Caco-2 (cell line): Measurements from ENCODE around the gene PVRIG. TPM values are rescaled to one million over a fixed set of nuclear protein-coding genes. Genes with fewer than 3 reads are reported as not detected.

Experiments
- BruUV-seq: library from RNA; stranded (reverse); fragments of 400-500 nt; replicated peaks from 2 replicates; lab custom pipeline; 2021; lab: Mats Ljungman, UMichigan
- CTCF ChIA-PET: fragments of 300-600 bp; sonication (Branson Sonifier 250); formaldehyde crosslinking; loops from one replicate; lab custom pipeline; 2022; ENCODE audit warnings: antibody characterized with exemption; lab: Charles Lee
- POLR2A ChIA-PET: fragments of 300-600 bp; sonication (Branson Sonifier 250); formaldehyde crosslinking; loops from one replicate; lab custom pipeline; 2022; ENCODE audit warnings: antibody characterized with exemption; lab: Charles Lee
- DNase-seq, 2 experiments: peaks; one replicate each; pipeline versions ENCODE4 v3.0.0 to v3.0.0-alpha.2; 2020 to 2022
- H3K27me3 ChIP-seq: replicated peaks from 2 replicates; pipeline ENCODE4 v1.6.0; 2011; ENCODE audit warnings: low read length; ENCODE audit not compliant: control insufficient read depth, insufficient read depth
- H3K36me3 ChIP-seq: 2 replicates; pipeline ENCODE4 v1.5.1; 2011; ENCODE audit warnings: low read length; ENCODE audit not compliant: control insufficient read depth, insufficient read depth
- H3K4me1 ChIP-seq: fragments of 250-450 bp; sonication (Bioruptor Pico); 2 replicates; pipeline ENCODE4 v1.5.1; 2020; ENCODE audit warnings: mild to moderate bottlenecking
- H3K4me3 ChIP-seq: 2 replicates; pipeline ENCODE4 v1.5.1; 2011; ENCODE audit warnings: low read depth, mild to moderate bottlenecking, control low read depth, low read length
- H3K9me3 ChIP-seq: fragments of 250-450 bp; sonication (Bioruptor Pico); 2 replicates; pipeline ENCODE4 v1.5.1; 2020; ENCODE audit warnings: mild to moderate bottlenecking, moderate library complexity
- H3K27ac Mint-ChIP-seq: one replicate; pipeline ENCODE4 v1.8.0; 2022; ENCODE audit warnings: mixed read lengths; ENCODE audit not compliant: unreplicated experiment
- H3K27me3 Mint-ChIP-seq: one replicate; pipeline ENCODE4 v1.8.0; 2022; ENCODE audit warnings: mixed read lengths; ENCODE audit not compliant: insufficient read depth, unreplicated experiment
- H3K36me3 Mint-ChIP-seq: one replicate; pipeline ENCODE4 v1.8.0; 2022; ENCODE audit warnings: mild to moderate bottlenecking, mixed read lengths; ENCODE audit not compliant: insufficient read depth, unreplicated experiment
- H3K4me1 Mint-ChIP-seq: one replicate; pipeline ENCODE4 v1.8.0; 2022; ENCODE audit warnings: low read depth, mixed read lengths; ENCODE audit not compliant: unreplicated experiment
- H3K4me3 Mint-ChIP-seq: one replicate; pipeline ENCODE4 v1.8.0; 2022; ENCODE audit warnings: mild to moderate bottlenecking, moderate library complexity, mixed read lengths; ENCODE audit not compliant: unreplicated experiment
- H3K9me3 Mint-ChIP-seq: one replicate; pipeline ENCODE4 v1.8.0; 2022; ENCODE audit warnings: mixed read lengths; ENCODE audit not compliant: unreplicated experiment
- intact Hi-C: fragments of 100-400 bp; cut with micrococcal nuclease; formaldehyde crosslinking; loops from one replicate; pipeline ENCODE4 v1.10.0; 2022; ENCODE audit not compliant: unreplicated experiment
- total RNA-seq: library from RNA; stranded (reverse); gene quantifications from 2 replicates; pipeline ENCODE4 v1.2.3, GENCODE V29; 2022
- TF ChIP-seq, protein P1 (sequence below), 2 experiments: fragments of 200-600 bp in 1 of 2; IDR thresholded peaks; 1 replicate in 1 of 2; 2 replicates in 1 of 2; pipeline versions ENCODE4 v1.5.1 to v1.8.0; 2011 to 2022; ENCODE audit warnings: antibody characterized with exemption in 1 of 2, control low read depth in 1 of 2, inconsistent platforms in 1 of 2, low read depth in 1 of 2, low read length in 1 of 2, mild to moderate bottlenecking in 1 of 2, moderate library complexity in 1 of 2; ENCODE audit not compliant: insufficient read depth in 1 of 2, severe bottlenecking in 1 of 2, unreplicated experiment in 1 of 2

PVRIG gene
- total RNA-seq, 1 experiment from 2014 or later, result not detected

DNA sequence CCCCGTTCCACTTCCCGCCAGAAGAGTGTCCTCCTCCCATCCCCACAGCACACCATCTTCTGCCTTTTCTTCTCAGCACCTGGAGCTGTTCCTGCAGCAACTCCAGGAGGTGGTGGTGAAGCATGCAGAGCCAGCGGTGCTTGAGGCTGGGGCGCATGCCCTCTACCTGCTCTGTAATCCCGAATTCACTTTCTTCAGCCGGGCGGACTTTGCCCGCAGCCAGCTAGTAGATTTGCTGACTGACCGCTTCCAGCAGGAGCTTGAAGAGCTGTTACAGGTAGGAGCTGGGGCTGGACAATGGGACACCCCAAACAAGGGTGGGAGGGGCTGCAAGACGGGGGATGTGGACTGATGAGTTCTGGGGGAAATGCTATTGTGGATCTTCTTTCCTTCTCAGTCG is 19.1 kb upstream of the PVRIG start:
- Histone ChIP-seq H3K27me3 (no peaks in the 10 kb centered on the region), H3K4me1 (peaks cover 15% of the 10 kb centered on the region), H3K36me3 (no peaks in the 10 kb centered on the region), H3K4me3 (no peak overlapping the region), H3K9me3 (no peaks in the 10 kb centered on the region)
- POLR2A ChIA-PET, result no interaction called here
- Mint-ChIP-seq H3K27ac (peak overlapping the region; percentile 1), H3K9me3 (no peaks in the 10 kb centered on the region), H3K27me3 (no peaks in the 10 kb centered on the region), H3K4me1 (peaks cover 18% of the 10 kb centered on the region), H3K36me3 (no peaks in the 10 kb centered on the region), H3K4me3 (peak overlapping the region; percentile 18)
- intact Hi-C loops, result loop anchor here (1.0 kb wide), 2 partner anchors 10 to 17 kb away; no protein-coding TSS in a partner anchor
- BruUV-seq, result no TSS peak
- peak; percentile 59 to 61 for DNase-seq
- CTCF ChIA-PET, result interaction anchor here (0.5 to 2.0 kb wide), 4 partner anchors 10 to 359 kb away, joined by 4 to 8 read pairs (median 6); no protein-coding TSS in a partner anchor
- TF ChIP-seq, protein P1, sequence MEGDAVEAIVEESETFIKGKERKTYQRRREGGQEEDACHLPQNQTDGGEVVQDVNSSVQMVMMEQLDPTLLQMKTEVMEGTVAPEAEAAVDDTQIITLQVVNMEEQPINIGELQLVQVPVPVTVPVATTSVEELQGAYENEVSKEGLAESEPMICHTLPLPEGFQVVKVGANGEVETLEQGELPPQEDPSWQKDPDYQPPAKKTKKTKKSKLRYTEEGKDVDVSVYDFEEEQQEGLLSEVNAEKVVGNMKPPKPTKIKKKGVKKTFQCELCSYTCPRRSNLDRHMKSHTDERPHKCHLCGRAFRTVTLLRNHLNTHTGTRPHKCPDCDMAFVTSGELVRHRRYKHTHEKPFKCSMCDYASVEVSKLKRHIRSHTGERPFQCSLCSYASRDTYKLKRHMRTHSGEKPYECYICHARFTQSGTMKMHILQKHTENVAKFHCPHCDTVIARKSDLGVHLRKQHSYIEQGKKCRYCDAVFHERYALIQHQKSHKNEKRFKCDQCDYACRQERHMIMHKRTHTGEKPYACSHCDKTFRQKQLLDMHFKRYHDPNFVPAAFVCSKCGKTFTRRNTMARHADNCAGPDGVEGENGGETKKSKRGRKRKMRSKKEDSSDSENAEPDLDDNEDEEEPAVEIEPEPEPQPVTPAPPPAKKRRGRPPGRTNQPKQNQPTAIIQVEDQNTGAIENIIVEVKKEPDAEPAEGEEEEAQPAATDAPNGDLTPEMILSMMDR (IDR thresholded peaks at IDR 0.05; ENCODE audit: insufficient read depth in 1 of 2, low read depth in 1 of 2, low read length in 1 of 2, severe bottlenecking in 1 of 2, unreplicated experiment in 1 of 2), result peak in 1 of 2 experiments; percentile 4

DNA sequence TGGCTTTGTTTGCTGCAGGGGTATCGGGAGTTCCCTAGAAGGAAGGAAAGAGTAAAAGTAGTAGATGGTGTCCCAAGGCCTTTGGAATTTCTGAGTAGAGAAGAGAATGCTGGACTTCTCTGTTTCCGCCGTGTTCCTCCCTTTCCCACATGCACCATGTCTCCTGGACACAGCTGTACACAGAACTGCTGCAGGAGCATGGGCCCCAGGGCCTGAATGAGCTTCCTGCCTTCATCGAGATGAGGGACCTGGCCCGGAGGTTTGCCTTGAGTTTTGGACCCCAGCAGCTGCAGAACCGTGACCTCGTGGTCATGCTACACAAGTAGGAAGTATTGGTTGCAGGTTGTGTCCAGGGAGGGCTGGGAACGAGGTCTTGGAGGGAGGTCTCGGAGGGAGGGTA is 15.3 kb upstream of the PVRIG start:
- no peak overlapping the region for H3K27ac Mint-ChIP-seq
- no TSS peak for BruUV-seq
- POLR2A ChIA-PET, result no interaction called here
- intact Hi-C loops, result no loop called here
- DNase-seq, result no peak
- no peaks in the 10 kb centered on the region for H3K36me3 Mint-ChIP-seq
- CTCF ChIA-PET, result no interaction called here
- no peaks in the 10 kb centered on the region for H3K27me3 Mint-ChIP-seq
- H3K4me3 ChIP-seq, result no peak overlapping the region
- no peak overlapping the region for H3K4me3 Mint-ChIP-seq
- H3K4me1 ChIP-seq, result peaks cover 15% of the 10 kb centered on the region
- no peaks in the 10 kb centered on the region for H3K36me3 ChIP-seq
- H3K9me3 Mint-ChIP-seq, result no peaks in the 10 kb centered on the region
- TF ChIP-seq, protein P1 (IDR thresholded peaks at IDR 0.05; ENCODE audit: insufficient read depth in 1 of 2, low read depth in 1 of 2, low read length in 1 of 2, severe bottlenecking in 1 of 2, unreplicated experiment in 1 of 2), result no peak
- H3K9me3 ChIP-seq, result no peaks in the 10 kb centered on the region
- peaks cover 18% of the 10 kb centered on the region for H3K4me1 Mint-ChIP-seq
- H3K27me3 ChIP-seq, result no peaks in the 10 kb centered on the region

DNA sequence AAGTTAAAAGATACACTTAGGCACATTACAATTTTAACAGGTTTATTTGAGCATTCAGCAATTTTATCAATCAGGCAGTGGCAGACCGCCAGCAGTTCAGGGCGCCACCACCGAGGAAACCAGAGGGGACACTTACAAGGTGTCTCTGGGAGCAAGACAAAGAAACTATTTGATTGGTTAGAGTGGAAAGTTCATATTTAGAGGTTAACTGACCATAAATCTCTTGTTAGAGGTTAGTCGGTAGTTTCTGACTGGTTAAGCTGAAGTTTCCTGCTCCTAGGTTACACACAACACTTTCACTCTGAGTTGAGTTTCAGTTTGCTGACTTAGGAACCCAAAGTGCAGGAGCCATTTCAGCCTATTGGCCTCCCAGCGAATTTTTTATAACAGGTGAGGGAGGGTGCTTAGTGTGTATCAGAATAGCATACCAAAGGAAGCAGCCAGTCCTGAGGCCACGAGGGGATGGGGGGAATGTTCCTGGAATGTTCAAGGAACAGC is 10.8 kb upstream of the PVRIG start:
- Histone ChIP-seq H3K4me1 (0 out of 2 replicates have a peak, but pooled peaks cover 5% of the 10 kb centered on the region), H3K4me3 (no peak overlapping the region), H3K36me3 (no peaks in the 10 kb centered on the region), H3K27me3 (no peaks in the 10 kb centered on the region), H3K9me3 (no peaks in the 10 kb centered on the region)
- intact Hi-C loops, result no loop called here
- Mint-ChIP-seq H3K27ac (no peak overlapping the region), H3K27me3 (peaks cover 8% of the 10 kb centered on the region), H3K4me3 (no peak overlapping the region), H3K9me3 (no peaks in the 10 kb centered on the region), H3K36me3 (peaks cover 7% of the 10 kb centered on the region), H3K4me1 (no peaks in the 10 kb centered on the region)
- no peak for DNase-seq
- ChIA-PET POLR2A (no interaction called here), CTCF (no interaction called here)
- TF ChIP-seq, protein P1 (IDR thresholded peaks at IDR 0.05; ENCODE audit: insufficient read depth in 1 of 2, low read depth in 1 of 2, low read length in 1 of 2, severe bottlenecking in 1 of 2, unreplicated experiment in 1 of 2), result no peak
- BruUV-seq, result no TSS peak
